ENCODE results near the gene GALNT11. TPM values are rescaled to one million over a fixed set of nuclear protein-coding genes. Genes with fewer than 3 reads are reported as not detected.

Gene GALNT11
- total RNA-seq, 1 experiment from 2014 or later: 24.1 TPM

- Histone ChIP-seq H3T11ph (ENCODE audit: low read length) (no peak overlapping the region), H3K4me1 (ENCODE audit: insufficient read depth, low read length) (no peaks in the 10 kb centered on the region), H3K56ac (ENCODE audit: insufficient read length, low read depth, low read length) (no peak overlapping the region), H3K23me2 (ENCODE audit: insufficient read length, low read depth, low read length, poor library complexity, severe bottlenecking) (no peaks in the 10 kb centered on the region), H4K8ac (replicated peaks; ENCODE audit: insufficient read length, low read depth, low read length) (no peak overlapping the region), H2AFZ (ENCODE audit: low read length) (no peak overlapping the region), H3K14ac (ENCODE audit: insufficient read depth, low read length) (no peak overlapping the region), H2BK5ac (ENCODE audit: insufficient read length, low read length) (no peak overlapping the region), H3K79me2 (ENCODE audit: insufficient read depth, low read length) (no peaks in the 10 kb centered on the region), H3K4ac (ENCODE audit: low read depth, low read length) (no peak overlapping the region), H2BK15ac (ENCODE audit: low read depth, low read length) (no peak overlapping the region), H2BK12ac (ENCODE audit: insufficient read length, low read depth, low read length) (no peak overlapping the region), H3K9ac (ENCODE audit: extremely low read depth, insufficient read length, low read length) (no peak overlapping the region), H3K18ac (ENCODE audit: insufficient read length, low read depth, low read length) (no peak overlapping the region), H3K27ac (ENCODE audit: insufficient read length, low read depth, low read length) (no peak overlapping the region), H3K9me3 (ENCODE audit: control insufficient read depth, low read depth, low read length) (no peaks in the 10 kb centered on the region), H3K23ac (ENCODE audit: insufficient read length, low read depth, low read length) (no peak overlapping the region), H2AK5ac (ENCODE audit: insufficient read length, low read length) (no peak overlapping the region), H3K79me1 (ENCODE audit: insufficient read depth, low read depth, low read length, poor library complexity, severe bottlenecking) (no peaks in the 10 kb centered on the region), H2BK20ac (ENCODE audit: low read depth, low read length, poor library complexity, severe bottlenecking) (no peak overlapping the region), H4K5ac (ENCODE audit: insufficient read length, low read depth, low read length) (no peak overlapping the region), H2BK120ac (ENCODE audit: low read depth, low read length, poor library complexity, severe bottlenecking) (no peak overlapping the region), H3K27me3 (ENCODE audit: insufficient read depth, low read length) (no peaks in the 10 kb centered on the region), H4K91ac (ENCODE audit: insufficient read length, low read depth, low read length) (no peak overlapping the region), H4K20me1 (ENCODE audit: control insufficient read depth, insufficient read depth, insufficient read length) (no peaks in the 10 kb centered on the region), H3K4me2 (ENCODE audit: insufficient read depth, insufficient read length, low read length) (no peak overlapping the region)
- peaks cover 0 to 2% of the 10 kb centered on the region in 2 experiments; a peak in 1 of 5 replicates for H3K9me3 Mint-ChIP-seq
- H3K4me3 Mint-ChIP-seq: no peak overlapping the region
- no peak for DNase-seq
- H3K27ac Mint-ChIP-seq: no peak overlapping the region
- no peaks in the 10 kb centered on the region for H3K27me3 Mint-ChIP-seq (ENCODE audit: low read depth)
- TF ChIP-seq, protein P1, sequence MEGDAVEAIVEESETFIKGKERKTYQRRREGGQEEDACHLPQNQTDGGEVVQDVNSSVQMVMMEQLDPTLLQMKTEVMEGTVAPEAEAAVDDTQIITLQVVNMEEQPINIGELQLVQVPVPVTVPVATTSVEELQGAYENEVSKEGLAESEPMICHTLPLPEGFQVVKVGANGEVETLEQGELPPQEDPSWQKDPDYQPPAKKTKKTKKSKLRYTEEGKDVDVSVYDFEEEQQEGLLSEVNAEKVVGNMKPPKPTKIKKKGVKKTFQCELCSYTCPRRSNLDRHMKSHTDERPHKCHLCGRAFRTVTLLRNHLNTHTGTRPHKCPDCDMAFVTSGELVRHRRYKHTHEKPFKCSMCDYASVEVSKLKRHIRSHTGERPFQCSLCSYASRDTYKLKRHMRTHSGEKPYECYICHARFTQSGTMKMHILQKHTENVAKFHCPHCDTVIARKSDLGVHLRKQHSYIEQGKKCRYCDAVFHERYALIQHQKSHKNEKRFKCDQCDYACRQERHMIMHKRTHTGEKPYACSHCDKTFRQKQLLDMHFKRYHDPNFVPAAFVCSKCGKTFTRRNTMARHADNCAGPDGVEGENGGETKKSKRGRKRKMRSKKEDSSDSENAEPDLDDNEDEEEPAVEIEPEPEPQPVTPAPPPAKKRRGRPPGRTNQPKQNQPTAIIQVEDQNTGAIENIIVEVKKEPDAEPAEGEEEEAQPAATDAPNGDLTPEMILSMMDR (conservative IDR thresholded peaks at IDR 0.05): no peak
- H3K36me3 Mint-ChIP-seq (ENCODE audit: insufficient read depth in 1 of 3, low read depth in 3 of 3): peaks cover 31 to 65% (median 58%) of the 10 kb centered on the region in 3 experiments
- no CpG with 5 or more reads among the region's 6 CpGs for WGBS (ENCODE audit: extremely low coverage, insufficient read length, low lambda C conversion rate)
- H3K4me1 Mint-ChIP-seq: no peaks in the 10 kb centered on the region
These were observed 94.7 kb downstream of the GALNT11 start for GRCh38 chr7:152120210-152120609.
